IPS-NIHi7 (cell line): Measurements from ENCODE around the gene DNAJB12.
A peak's percentile ranks its signal among the peaks of the same experiment; 100 is the strongest.
"Not testable (repeated sequence)": the region's sequence is repeated elsewhere in the genome, so short reads cannot be mapped to it uniquely, and the experiment has no call there.

Source experiments
- DNase-seq: peaks from one replicate; pipeline ENCODE4 v3.0.0; 2012; ENCODE audit warnings: mixed read lengths; ENCODE audit errors: extremely low spot score

Gene DNAJB12

GRCh38 chr10:72353965-72354355 is 759 bp downstream of the DNAJB12 start:
- DNase-seq, result peak; percentile 24

GRCh38 chr10:72353028-72353964 is 1.4 kb downstream of the DNAJB12 start:
- no peak for DNase-seq

DNA sequence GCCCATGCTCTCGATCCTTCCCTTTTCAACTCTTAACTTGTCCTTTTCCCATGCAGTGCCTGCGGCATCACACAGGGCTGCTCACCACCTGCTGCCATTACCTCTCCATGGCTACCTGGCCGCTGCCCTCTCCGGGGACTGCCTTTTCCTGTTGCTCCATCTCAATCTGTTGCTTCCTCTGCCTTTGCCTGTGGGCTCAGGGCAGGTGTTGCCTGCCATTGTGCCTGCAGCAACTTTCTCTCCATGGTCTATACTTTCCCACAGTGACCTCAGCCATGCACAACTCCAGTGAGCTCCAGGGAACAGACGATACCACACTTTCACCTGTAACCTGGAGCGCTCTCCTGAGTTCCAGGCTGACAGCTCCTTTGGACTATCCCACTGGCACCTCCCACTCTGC is 3.2 kb downstream of the DNAJB12 start:
- no peak for DNase-seq

- DNase-seq, result no peak
These were observed 5.3 kb downstream of the DNAJB12 start for GRCh38 chr10:72349438-72349837.

GRCh38 chr10:72348282-72348681 is 6.4 kb downstream of the DNAJB12 start:
- DNase-seq, result no peak

DNA sequence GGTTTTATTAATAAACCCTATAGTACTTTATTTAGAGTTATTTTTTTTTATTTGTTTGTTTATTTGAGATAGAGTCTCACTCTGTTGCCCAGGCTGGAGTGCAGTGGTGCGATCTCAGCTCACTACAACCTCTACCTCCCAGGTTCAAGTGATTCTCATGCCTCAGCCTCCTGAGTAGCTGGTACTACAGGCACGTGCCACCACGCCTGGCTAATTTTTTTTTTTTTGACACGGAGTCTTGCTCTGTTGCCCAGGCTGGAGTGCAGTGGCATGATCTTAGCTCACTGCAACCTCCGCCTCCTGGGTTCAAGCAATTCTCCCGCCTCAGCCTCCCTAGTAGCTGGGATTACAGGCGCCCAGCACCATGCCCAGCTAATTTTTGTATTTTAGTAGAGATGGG is 8.6 kb downstream of the DNAJB12 start:
- DNase-seq, result not testable (repeated sequence)

- no peak for DNase-seq
These were observed 9.8 kb downstream of the DNAJB12 start for GRCh38 chr10:72344932-72345331.

- DNase-seq, result no peak
These were observed 11.8 kb downstream of the DNAJB12 start for GRCh38 chr10:72342911-72343310.

- peak; percentile 80 for DNase-seq
These were observed 14.0 kb downstream of the DNAJB12 start for GRCh38 chr10:72340510-72341261.

GRCh38 chr10:72338180-72338579 is 16.5 kb downstream of the DNAJB12 start:
- DNase-seq, result no peak

DNA sequence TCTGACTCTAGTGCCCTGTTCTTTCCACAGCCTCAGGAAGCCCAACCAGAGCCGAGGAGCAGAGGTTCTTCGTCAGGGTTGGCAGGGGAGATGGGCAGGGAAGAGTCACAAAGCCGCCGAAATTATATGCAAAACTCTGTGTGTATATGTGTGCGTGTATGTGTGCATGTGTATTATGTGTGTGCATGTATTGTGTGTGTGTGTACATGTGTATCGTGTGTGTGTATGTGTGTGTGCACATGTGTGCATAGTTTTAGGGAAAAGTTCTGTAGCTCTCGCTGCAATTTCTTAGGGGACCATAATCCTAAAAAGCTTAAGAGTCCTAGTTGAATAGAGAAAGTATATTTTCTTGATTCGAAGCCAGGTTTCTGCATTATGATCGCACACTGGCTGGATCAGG is 17.0 kb downstream of the DNAJB12 start:
- DNase-seq, result no peak

GRCh38 chr10:72337039-72337629 is 17.6 kb downstream of the DNAJB12 start:
- peak; percentile 66 for DNase-seq

GRCh38 chr10:72336259-72337038 is 18.3 kb downstream of the DNAJB12 start:
- no peak for DNase-seq

- no peak for DNase-seq
These were observed 19.1 kb downstream of the DNAJB12 start for GRCh38 chr10:72335394-72336258.

GRCh38 chr10:72334825-72335393 is 19.8 kb downstream of the DNAJB12 start:
- no peak for DNase-seq

GRCh38 chr10:72334196-72334824 is 20.4 kb downstream of the DNAJB12 start:
- DNase-seq, result peak; percentile 38

DNA sequence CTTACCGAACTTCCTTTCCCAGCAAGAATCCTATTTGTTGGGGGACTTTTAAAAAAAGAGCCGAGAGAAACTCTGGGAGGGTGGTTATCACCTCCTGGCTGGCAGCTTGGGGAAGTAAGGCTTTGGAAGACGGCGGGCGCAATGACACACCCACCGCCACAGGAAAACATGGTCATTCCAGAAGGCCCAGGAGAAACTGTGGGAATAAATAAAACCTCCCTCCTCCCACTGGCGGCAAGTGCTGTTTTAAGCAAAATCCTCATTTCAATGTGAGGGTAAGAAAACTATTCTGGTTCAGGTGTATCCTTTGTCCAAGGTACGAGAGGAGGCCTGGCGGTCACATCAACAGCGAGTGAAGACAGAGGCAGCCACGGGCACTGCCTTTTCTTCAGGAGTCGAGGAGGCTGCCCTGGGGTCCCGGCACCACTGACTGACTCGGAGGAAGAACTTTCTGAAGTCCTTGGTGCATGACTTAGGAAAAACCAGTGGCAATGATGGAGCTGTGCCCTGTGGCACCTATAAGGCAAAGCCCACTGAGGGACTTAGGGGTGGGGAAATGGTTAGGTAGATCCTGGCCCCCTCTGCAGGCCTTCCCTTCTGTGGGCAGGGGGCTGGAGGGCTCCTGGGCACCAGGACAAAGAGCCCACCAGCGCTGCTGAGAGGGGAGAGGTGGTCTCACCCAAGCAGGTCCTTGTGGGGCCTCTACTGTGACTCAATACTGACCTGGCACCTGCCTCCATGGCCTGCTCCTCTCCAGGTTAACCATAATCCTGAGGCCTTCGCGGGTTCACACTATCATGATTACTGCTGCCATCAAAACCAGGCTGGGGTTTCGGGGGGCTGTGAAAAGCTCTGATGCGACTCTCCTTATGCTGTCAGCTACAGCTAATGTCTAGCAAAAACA is 21.4 kb downstream of the DNAJB12 start:
- DNase-seq, result no peak

DNA sequence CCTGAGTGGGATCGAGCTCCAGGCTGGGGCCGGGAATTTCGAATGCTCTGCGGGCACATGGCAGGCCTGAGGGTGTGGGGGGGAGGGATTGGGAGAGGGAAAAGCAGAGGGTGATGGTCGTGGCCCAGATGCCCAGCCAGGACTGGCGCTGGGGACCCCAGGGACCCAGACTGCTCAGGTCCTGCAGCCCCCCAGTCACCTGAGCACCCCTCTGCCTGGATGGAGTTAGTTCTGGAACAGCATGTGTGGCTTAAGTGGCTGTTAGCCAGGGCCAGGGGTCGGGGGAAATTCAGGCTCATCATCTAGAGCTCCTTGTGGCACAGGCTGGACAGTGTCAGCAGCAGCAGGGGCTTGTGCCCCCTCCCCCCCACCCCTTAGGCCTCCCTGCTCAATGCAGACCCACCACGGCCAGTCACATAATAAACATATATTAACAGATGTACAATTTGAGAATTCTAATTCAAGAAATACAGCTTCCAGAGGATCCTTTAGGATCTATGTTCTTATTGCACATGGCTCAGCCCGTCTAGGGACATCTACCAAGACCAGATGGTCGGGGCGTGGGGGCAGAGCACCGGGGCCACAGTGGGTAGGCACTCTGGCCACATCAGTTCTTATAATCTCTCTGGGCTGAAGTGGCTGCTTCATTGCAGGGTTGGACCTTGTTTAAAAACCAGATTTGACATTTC is 22.2 kb downstream of the DNAJB12 start:
- no peak for DNase-seq
